ENCODE results near the gene PDE1A.

GRCh38 chr2:182220335-182220734 is 206.5 kb downstream of the PDE1A start:
- TF ChIP-seq CTCF (IDR thresholded peaks at IDR 0.05), result no peak
- TF ChIP-seq POLR2A (IDR thresholded peaks at IDR 0.05), result no peak

Data from breast epithelium (tissue), 3 donors.